Measurements from ENCODE around the gene P4HB.
"Not testable (repeated sequence)": the region's sequence is repeated elsewhere in the genome, so short reads cannot be mapped to it uniquely, and the experiment has no call there.

The P4HB gene

GRCh38 chr17:81844887-81845286, 15.4 kb downstream of the P4HB start:
- DNase-seq, result no peak

DNA sequence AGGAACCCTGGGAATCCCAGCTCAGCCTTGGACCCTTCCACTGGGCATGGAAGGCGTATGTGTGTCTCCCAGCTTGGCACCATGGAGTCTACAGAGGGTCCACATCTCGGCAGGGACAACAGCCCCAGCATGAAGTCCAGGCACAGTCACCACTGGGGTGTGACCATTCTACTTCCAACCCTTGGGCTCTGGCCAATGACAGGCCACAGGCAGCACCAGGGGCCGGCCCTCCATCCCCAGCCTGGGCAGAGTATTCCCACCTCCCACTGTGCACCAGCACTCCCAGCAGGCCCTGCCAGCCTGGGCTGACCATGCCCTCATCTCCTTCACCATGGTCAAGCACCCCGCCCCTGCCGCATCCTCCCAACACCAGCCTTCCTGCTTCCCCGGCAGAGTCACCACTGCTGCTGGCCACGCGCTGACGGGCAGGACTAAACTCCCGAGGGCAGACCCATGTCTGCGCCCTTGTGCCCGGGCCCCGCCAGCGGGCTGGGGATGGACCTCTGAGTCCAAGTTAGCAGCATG, 15.9 kb downstream of the P4HB start:
- no peak for DNase-seq

DNA sequence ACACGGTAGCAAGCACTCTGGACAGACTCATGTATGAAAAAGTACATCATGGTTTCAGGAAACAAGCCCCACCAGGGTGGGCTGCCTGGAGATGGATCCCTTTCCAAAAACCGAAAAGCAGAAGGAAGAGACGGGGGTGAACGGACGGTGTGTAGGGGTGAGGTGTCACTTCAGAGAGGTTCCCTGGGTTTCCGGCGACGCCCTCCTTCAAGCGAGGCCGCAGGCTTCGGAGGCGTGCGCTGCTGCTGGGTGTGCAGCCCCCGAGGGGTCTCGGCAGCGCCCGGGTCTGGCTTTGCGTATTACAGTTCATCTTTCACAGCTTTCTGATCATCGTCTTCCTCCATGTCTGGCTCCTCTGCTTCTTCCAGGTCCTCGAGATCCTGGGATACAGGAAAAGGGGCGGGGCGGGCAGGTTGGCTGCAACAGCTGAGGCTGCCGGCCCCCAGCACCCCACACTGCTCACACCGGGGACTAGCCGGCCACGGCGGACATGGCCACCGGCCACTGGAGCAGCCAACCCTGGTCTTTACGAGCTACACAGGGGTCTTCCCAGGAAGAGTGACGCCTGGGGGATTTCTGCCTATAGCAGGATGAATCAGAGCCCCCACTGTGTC, 16.5 kb downstream of the P4HB start:
- DNase-seq, result no peak

GRCh38 chr17:81842725-81843504, 17.4 kb downstream of the P4HB start:
- no peak for DNase-seq

GRCh38 chr17:81842378-81842724, 18.0 kb downstream of the P4HB start:
- no peak for DNase-seq

DNA sequence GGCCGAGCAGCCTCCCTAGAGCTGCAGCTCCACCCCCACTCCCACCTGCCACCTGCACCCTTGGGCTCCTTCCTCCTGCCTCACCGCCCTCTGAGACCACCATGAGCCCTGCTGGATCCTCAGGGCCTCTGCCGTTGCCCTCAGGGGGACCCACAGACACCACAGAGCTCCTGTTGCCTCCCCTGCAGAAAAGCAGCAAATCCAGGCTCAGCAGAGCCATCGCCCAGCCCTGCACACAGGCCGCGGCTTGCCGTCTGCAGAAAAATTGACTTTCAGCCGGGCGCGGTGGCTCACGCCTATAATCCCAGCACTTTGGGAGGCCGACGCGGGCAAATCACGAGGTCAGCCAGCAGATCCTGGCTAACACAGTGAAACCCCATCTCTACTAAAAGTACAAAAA, 18.5 kb downstream of the P4HB start:
- DNase-seq, result no peak

DNA sequence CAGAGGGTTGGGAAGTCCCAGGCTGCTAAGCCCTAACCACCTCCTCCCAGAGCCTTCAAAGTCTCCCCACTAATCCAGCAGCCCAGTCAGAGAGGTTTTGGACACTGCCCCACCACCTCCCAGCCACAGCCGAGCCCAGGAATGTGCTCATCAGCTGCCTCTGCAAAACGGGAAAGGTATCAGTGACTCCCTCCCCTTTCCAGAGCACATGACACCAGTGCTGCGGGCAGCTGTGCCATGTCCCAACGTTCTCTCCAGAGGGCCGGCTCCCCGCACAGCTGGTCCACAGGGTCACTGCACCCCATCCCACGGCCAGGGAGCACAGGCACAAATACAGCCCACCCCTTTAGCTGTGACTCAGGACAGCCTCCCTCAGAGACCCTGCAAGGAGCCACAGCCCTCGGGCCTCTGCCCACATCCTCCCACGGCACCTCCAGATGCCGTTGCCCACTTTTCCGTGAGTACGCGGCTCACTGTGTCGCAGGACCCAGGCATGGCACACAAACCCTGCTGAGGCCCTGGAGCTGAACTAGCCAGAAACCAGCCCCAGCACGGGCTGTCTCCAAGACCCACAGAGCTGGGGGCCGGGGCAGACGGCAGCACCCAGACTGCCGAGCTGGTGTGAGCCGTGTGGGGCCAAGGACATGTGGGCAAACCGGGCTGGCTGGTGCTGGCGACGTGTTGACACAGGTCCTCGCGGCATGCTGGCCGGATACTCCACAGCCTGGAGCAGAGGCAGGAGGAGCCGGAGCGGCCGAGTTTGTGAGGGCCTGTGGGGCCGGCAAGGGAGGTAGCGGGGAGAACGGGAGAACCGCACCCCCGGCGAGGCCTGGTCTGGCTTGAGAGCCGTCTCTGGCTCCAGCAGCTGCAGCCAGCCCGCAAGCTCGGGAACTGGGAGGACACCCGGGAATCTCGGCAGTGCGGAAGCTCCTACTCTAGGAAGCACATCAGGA, 19.2 kb downstream of the P4HB start:
- DNase-seq, result no peak

- DNase-seq, result not testable (repeated sequence)
Measured at GRCh38 chr17:81840059-81840458, 20.3 kb downstream of the P4HB start.

GRCh38 chr17:81839301-81839700, 21.0 kb downstream of the P4HB start:
- no peak for DNase-seq

- no peak for DNase-seq
Measured at GRCh38 chr17:81838753-81839255, 21.5 kb downstream of the P4HB start.

GRCh38 chr17:81837641-81838040, 22.7 kb downstream of the P4HB start:
- no peak for DNase-seq

DNA sequence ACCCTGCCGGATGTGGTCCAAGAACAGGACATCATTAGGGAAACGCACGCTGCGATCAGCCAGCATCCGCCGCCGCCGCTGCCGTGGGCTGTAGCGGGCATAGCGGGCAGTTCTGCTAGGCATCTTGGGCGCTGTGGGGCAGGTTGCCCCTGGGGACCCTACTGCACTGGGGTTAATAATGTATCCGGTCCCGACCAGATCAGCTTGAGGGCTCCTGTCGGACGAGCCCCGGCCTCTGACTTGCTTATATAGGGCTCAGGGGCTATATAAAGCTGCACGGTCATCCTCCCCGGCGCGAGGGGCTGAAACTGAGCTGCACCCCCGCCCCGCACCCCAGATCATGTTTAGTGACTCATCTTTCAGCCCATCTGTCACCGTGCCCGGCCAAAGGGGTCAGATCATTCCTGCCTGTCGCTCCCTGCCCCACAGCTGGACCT, 25.5 kb downstream of the P4HB start, which contains the start of gene PPP1R27:
Gene PPP1R27, minus strand, starts transcription at position 220 of the 437 bp plus-strand sequence. Its CDS starts 97 bp downstream, at position 123.
- no peak for DNase-seq

GRCh38 chr17:81833921-81834830, 26.2 kb downstream of the P4HB start:
- DNase-seq, result no peak

GRCh38 chr17:81833160-81833920, 27.0 kb downstream of the P4HB start, which contains the start of gene MCRIP1:
Gene MCRIP1 (minus strand): TSS chr17:81833291. CDS start chr17:81824506, 8,785 bp downstream.
- peak; percentile 84 for DNase-seq

GRCh38 chr17:81832608-81833159, 27.7 kb downstream of the P4HB start:
- no peak for DNase-seq

DNA sequence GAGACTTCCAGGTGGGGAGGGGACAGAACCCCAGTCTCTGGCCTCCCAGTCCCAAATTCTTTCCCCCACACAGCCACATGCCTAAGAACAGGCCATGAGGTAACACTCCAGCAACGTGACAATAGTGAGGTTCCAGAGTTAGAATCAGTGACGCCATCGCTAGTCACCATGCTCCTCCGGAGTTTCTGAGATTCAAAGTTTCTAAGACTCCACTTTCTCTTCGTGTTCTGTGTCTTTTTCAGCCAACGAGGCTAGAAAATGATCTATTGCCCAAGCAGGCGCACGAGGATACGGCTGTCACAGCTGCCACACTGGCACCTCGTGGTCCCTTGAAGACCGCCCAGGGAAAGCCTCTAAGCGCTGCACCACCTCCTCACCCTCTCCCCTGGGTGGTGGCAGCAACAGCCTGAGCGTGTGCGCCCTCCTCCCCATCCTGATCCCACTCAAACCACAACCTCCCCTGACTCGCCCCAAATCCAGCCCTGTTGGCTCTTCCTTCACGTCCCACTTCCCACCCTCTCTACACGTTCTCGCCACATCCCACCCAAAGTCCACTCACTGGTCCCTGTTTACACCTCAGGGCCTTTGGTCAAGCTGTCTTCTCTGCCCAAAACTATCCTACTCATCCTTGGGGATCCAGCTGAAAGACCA, 28.3 kb downstream of the P4HB start:
- no peak for DNase-seq

DNA sequence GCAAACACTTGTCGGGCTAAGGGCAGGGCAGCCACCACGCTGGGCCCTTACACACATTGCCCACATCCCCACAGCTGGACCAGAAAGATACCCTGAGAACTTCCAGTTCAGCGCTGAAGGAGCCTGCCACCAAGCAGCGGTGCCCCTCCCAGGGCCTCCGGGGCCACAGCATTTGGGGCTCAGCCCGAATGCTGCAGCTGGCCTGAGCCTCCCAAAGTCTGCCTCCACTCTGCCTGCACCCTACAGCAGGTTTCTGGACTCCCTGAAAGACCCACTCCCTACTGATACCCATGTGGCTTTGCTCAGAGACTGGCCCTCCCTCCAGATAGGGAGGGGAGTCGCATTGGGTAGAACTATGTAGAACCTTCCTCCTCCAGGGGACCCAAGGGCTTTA, 28.8 kb downstream of the P4HB start:
- DNase-seq, result no peak

GRCh38 chr17:81829858-81830257, 30.5 kb downstream of the P4HB start:
- DNase-seq, result no peak

GRCh38 chr17:81828656-81829055, 31.7 kb downstream of the P4HB start:
- no peak for DNase-seq

Measured in effector CD8-positive, alpha-beta T cell (primary cell).